Effector memory CD8-positive, alpha-beta T cell (primary cell): Measurements from ENCODE around the gene CISD3.
A peak's percentile ranks its signal among the peaks of the same experiment; 100 is the strongest.
"Not testable (repeated sequence)": the region's sequence is repeated elsewhere in the genome, so short reads cannot be mapped to it uniquely, and the experiment has no call there.

Experiments used
- ATAC-seq: fragments of 150-1000 bp; cut with Tn5 transposase; replicated peaks from 2 replicates; pipeline ENCODE4 v1.10.0; 2021; ENCODE audit warnings: mild to moderate bottlenecking, moderate library complexity
- DNase-seq, 3 experiments: peaks; one replicate each; pipeline ENCODE4 v3.0.0; 2021
- H3K27ac Mint-ChIP-seq, 2 donors: one replicate each; pipeline ENCODE4 v1.8.0; 2022; ENCODE audit warnings: mild to moderate bottlenecking in 2 of 2, mixed read lengths in 2 of 2, moderate library complexity in 2 of 2
- H3K27me3 Mint-ChIP-seq, 2 donors: one replicate each; pipeline ENCODE4 v1.8.0; 2022; ENCODE audit warnings: mixed read lengths in 2 of 2
- H3K36me3 Mint-ChIP-seq: one replicate; pipeline ENCODE4 v1.8.0; 2022; ENCODE audit warnings: mild to moderate bottlenecking, moderate library complexity, mixed read lengths; ENCODE audit not compliant: insufficient read depth
- H3K4me1 Mint-ChIP-seq, 2 donors: one replicate each; pipeline ENCODE4 v1.8.0; 2022; ENCODE audit warnings: low read depth in 2 of 2, mixed read lengths in 2 of 2
- H3K4me3 Mint-ChIP-seq, 2 donors: one replicate each; pipeline ENCODE4 v1.8.0; 2022; ENCODE audit warnings: mild to moderate bottlenecking in 2 of 2, mixed read lengths in 2 of 2, moderate library complexity in 2 of 2
- H3K9me3 Mint-ChIP-seq, 2 donors: one replicate each; pipeline ENCODE4 v1.8.0; 2022; ENCODE audit warnings: mixed read lengths in 2 of 2

CISD3 gene

DNA sequence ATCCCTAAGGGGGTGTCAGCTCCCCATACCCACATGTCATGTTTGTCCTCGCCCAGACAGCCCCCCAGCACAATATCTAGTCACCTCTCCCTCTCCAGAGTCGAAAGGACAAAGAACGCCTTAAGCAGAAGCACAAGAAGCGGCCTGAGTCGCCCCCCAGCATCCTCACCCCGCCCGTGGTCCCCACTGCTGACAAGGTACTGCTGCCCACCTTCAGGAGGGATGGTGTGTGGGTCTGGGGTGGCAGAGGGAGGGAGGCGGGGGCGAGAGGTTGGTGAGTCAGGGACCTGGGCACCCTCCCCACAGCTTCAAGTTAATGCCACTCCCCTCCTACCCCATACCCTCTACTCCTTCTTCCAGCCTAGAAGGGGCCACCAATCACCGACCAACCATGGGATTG, 17.5 kb upstream of the CISD3 start:
- H3K27ac Mint-ChIP-seq, result peak overlapping the region in 1 of 2 donors; percentile 85

DNA sequence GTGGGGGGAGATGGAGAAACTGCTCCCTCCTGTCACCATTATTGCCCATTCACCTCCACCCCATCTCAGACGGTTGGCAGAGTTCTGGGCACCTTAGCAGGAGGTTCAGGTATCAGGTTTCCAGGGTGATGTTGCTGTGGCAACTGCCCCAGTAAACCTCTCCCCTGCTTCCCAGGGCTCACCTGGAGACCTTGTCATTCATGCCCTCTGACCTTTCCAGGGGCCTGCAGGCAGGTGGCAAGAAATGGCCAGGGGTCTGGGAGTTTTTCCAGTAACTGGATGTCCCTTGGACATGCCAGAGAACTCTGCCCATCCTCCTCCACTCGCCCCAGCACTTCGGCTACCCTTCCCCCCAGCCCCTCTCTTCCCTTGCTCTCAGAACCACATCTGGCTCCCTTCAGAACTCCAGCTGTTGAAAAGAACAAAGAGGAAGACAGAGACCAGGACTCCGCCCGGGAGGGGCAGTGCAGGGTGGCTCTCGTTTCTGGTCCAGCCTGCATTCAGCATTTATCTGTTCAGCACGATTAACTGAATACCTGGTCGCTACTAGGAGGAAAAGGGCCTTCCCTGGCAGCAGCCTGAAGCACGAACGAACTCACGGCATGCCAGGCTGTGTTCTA, 16.6 kb upstream of the CISD3 start:
- H3K27ac Mint-ChIP-seq, result peak overlapping the region in 1 of 2 donors; percentile 38
- peaks cover 64% of the 10 kb centered on the region for H3K36me3 Mint-ChIP-seq

More for the DNA sequence above, 17.5 kb upstream of the CISD3 start:
- no peaks in the 10 kb centered on the region for H3K27me3 Mint-ChIP-seq
- H3K9me3 Mint-ChIP-seq, result no peaks in the 10 kb centered on the region
- DNase-seq (no peak), ATAC-seq (no peak)
- H3K4me1 Mint-ChIP-seq, result peaks cover 33 to 44% of the 10 kb centered on the region in 2 donors
- H3K4me3 Mint-ChIP-seq, result no peak overlapping the region
- peaks cover 66% of the 10 kb centered on the region for H3K36me3 Mint-ChIP-seq

DNA sequence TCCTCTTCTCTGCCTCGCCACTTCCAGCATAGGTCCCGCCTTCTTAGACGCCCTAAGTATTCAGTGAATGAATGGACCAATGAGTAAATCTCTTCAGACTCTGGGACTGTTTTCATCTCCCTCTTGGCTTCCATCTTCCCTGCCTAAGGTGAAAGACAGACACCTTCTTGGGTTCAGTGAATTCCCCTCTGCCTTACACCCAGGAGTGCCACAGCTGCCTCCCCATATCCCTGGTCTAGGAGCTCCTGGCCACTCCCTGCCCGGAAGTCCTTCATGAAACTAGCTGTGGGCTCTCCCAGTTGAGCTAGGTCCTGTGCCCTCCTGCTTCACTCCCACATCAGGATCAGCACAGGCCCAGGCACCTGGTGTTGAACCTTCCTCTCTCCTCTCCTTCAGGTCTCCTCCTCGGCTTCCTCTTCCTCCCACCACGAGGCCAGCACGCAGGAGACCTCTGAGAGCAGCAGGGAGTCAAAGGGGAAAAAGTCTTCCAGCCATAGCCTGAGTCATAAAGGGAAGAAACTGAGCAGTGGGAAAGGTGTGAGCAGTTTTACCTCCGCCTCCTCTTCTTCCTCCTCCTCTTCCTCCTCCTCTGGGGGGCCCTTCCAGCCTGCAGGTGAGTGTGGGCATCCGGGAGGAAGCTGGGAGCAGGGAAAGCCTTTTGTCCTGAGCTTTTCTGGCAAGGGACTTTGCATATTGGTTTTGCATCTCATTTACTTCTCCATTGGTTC, 14.8 kb upstream of the CISD3 start:
- ATAC-seq, result no peak
- Mint-ChIP-seq H3K27ac (peak overlapping the region; percentile 66 to 90), H3K9me3 (no peaks in the 10 kb centered on the region)

More for the DNA sequence above, 16.6 kb upstream of the CISD3 start:
- ATAC-seq, result no peak
- Mint-ChIP-seq H3K9me3 (no peaks in the 10 kb centered on the region), H3K4me1 (peaks cover 29 to 42% of the 10 kb centered on the region in 2 donors), H3K27me3 (no peaks in the 10 kb centered on the region), H3K4me3 (no peak overlapping the region)
- no peak for DNase-seq

DNA sequence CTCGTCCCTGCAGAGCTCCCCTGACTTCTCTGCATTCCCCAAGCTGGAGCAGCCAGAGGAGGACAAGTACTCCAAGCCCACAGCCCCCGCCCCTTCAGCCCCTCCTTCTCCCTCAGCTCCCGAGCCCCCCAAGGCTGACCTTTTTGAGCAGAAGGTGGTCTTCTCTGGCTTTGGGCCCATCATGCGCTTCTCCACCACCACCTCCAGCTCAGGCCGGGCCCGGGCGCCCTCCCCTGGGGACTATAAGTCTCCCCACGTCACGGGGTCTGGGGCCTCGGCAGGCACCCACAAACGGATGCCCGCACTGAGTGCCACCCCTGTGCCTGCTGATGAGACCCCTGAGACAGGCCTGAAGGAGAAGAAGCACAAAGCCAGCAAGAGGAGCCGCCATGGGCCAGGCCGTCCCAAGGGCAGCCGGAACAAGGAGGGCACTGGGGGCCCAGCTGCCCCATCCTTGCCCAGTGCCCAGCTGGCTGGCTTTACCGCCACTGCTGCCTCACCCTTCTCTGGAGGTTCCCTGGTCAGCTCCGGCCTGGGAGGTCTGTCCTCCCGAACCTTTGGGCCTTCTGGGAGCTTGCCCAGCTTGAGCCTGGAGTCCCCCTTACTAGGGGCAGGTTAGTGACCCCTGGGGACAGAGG, 13.7 kb upstream of the CISD3 start:
- H3K36me3 Mint-ChIP-seq, result peaks cover 60% of the 10 kb centered on the region

More for the DNA sequence above, 14.8 kb upstream of the CISD3 start:
- no peak for DNase-seq
- Mint-ChIP-seq H3K4me3 (no peak overlapping the region), H3K36me3 (peaks cover 58% of the 10 kb centered on the region), H3K27me3 (no peaks in the 10 kb centered on the region), H3K4me1 (peaks cover 18 to 32% of the 10 kb centered on the region in 2 donors)

DNA sequence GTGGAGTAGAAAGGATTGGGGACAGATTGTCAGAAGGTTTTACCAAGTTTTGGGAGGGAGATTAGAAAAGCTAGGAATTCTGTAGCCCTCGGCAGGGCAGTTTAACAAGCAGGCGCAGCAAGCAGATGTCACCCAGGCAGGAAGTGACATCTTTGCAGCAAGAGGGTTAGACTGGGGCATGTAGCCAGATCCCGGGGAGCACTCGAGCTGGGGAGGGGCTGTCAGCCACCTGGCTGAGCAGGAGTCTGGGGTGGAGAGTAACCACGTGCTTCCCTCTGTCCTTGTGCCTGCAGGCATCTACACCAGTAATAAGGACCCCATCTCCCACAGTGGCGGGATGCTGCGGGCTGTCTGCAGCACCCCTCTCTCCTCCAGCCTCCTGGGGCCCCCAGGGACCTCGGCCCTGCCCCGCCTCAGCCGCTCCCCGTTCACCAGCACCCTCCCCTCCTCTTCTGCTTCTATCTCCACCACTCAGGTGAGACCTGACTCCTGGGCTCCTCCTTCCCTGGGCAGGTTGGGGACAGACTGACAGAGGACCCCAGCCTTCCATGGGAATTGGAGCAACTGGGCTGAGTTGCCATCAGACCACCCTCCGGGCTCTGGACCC, 12.9 kb upstream of the CISD3 start:
- H3K9me3 Mint-ChIP-seq, result no peaks in the 10 kb centered on the region
- H3K27ac Mint-ChIP-seq, result peak overlapping the region; percentile 49 to 88
- no peak for DNase-seq
- no peaks in the 10 kb centered on the region for H3K27me3 Mint-ChIP-seq
- no peak overlapping the region for H3K4me3 Mint-ChIP-seq
- peaks cover 15 to 29% of the 10 kb centered on the region in 2 donors for H3K4me1 Mint-ChIP-seq
- peaks cover 55% of the 10 kb centered on the region for H3K36me3 Mint-ChIP-seq
- no peak for ATAC-seq

More for the DNA sequence above, 13.7 kb upstream of the CISD3 start:
- no peaks in the 10 kb centered on the region for H3K9me3 Mint-ChIP-seq
- ATAC-seq, result no peak
- DNase-seq, result no peak
- peaks cover 15 to 29% of the 10 kb centered on the region in 2 donors for H3K4me1 Mint-ChIP-seq
- no peak overlapping the region for H3K4me3 Mint-ChIP-seq
- no peaks in the 10 kb centered on the region for H3K27me3 Mint-ChIP-seq
- H3K27ac Mint-ChIP-seq, result peak overlapping the region; percentile 49 to 88

DNA sequence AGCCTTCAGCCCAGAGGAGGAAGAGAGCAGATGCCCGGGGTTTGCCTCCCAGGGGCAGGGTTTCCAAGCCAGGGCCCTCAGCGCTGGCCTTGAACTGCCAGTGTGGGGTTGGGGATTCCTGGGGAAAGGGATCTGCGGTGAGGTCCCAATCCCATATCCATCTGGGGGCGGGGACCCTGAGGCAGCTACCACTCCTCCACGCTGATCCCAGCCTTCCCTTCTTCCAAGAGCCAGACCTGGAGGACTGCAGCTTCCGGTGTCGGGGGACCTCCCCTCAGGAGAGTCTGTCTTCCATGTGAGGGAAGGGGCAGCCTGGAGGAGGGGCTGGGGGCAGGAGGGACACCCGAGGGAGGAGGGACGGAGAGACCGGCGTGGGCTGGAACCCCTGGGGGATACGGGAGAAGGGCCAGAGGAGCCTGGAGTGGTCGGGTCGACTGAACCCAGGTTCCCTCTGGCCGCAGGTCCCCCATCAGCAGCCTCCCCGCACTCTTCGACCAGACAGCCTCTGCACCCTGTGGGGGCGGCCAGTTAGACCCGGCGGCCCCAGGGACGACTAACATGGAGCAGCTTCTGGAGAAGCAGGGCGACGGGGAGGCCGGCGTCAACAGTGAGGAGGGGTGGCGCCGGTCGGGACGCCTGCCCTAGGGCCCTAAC, 10.7 kb upstream of the CISD3 start:
- peaks cover 28 to 44% of the 10 kb centered on the region in 2 donors for H3K4me1 Mint-ChIP-seq
- H3K27ac Mint-ChIP-seq, result peak overlapping the region; percentile 71 to 88

DNA sequence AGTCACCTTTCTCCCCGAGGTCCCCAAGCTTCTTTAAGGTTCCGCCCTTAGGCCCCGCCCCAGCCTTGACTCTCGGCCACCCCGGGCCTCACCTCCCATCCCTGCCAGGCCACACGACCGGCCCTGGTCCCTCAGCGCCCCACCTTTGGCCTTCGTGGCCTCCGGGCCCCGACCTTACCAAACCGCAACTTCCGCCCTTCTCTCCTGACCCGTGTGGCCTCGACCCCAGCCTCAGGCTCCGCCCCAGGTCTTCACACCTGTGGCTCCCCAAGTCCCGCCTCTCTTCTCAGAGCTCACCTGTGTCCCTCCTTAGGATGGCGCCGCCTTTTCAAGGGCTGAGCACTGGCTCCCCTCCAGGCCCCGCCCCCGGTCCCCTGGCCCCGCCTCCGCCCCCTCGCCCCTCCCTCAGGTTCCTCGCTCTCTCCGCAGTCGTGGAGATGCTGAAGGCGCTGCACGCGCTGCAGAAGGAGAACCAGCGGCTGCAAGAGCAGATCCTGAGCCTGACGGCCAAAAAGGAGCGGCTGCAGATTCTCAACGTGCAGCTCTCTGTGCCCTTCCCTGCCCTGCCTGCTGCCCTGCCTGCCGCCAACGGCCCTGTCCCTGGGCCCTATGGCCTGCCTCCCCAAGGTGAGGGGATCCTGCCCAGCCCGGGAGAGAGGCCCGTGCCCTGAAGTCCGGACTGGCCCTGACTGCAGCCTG, 10.0 kb upstream of the CISD3 start:
- Mint-ChIP-seq H3K4me1 (peaks cover 34 to 48% of the 10 kb centered on the region in 2 donors), H3K27ac (no peak overlapping the region), H3K9me3 (no peaks in the 10 kb centered on the region), H3K27me3 (no peaks in the 10 kb centered on the region), H3K36me3 (peaks cover 51% of the 10 kb centered on the region), H3K4me3 (no peak overlapping the region)
- ATAC-seq, result no peak
- DNase-seq, result no peak

More for the DNA sequence above, 10.7 kb upstream of the CISD3 start:
- Mint-ChIP-seq H3K9me3 (no peaks in the 10 kb centered on the region), H3K4me3 (no peak overlapping the region), H3K36me3 (peaks cover 51% of the 10 kb centered on the region), H3K27me3 (no peaks in the 10 kb centered on the region)
- DNase-seq, result no peak
- ATAC-seq, result no peak

DNA sequence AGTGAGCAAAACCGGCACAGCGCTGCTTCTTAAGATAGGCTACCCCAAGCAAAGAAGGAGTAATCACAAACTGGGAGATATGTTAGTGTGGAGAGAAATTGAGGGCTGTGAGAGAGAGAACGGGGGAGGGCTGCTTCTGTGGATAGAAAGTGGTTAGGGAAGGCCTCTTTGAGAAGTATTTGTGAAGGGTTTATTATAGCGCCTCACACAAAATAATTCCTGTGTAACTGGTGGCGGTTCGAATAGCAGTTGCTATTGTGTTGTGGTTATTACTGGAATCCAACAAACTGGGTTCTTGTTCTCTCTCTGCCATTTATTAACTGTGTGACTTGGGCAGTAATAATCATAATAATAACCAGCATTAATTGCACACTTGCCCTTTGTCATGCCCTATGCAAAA, 9.2 kb upstream of the CISD3 start:
- Mint-ChIP-seq H3K27me3 (no peaks in the 10 kb centered on the region), H3K36me3 (peaks cover 56% of the 10 kb centered on the region), H3K27ac (peak overlapping the region in 1 of 2 donors; percentile 62), H3K9me3 (no peaks in the 10 kb centered on the region), H3K4me3 (no peak overlapping the region), H3K4me1 (peaks cover 39 to 45% of the 10 kb centered on the region in 2 donors)
- ATAC-seq, result no peak
- DNase-seq, result no peak

DNA sequence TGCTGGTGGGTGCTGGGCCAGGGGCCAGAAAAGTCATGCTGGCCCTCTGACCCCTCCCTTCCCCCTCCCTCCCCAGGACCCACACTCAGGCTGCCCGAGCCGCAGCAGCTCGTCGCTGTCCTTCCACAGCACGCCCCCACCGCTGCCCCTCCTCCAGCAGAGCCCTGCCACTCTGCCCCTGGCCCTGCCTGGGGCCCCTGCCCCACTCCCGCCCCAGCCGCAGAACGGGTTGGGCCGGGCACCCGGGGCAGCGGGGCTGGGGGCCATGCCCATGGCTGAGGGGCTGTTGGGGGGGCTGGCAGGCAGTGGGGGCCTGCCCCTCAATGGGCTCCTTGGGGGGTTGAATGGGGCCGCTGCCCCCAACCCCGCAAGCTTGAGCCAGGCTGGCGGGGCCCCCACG, 8.3 kb upstream of the CISD3 start:
- Mint-ChIP-seq H3K27ac (no peak overlapping the region), H3K27me3 (no peaks in the 10 kb centered on the region), H3K36me3 (peaks cover 58% of the 10 kb centered on the region), H3K4me1 (peaks cover 45% of the 10 kb centered on the region in 2 donors), H3K4me3 (no peak overlapping the region), H3K9me3 (no peaks in the 10 kb centered on the region)
- ATAC-seq (no peak), DNase-seq (no peak)

DNA sequence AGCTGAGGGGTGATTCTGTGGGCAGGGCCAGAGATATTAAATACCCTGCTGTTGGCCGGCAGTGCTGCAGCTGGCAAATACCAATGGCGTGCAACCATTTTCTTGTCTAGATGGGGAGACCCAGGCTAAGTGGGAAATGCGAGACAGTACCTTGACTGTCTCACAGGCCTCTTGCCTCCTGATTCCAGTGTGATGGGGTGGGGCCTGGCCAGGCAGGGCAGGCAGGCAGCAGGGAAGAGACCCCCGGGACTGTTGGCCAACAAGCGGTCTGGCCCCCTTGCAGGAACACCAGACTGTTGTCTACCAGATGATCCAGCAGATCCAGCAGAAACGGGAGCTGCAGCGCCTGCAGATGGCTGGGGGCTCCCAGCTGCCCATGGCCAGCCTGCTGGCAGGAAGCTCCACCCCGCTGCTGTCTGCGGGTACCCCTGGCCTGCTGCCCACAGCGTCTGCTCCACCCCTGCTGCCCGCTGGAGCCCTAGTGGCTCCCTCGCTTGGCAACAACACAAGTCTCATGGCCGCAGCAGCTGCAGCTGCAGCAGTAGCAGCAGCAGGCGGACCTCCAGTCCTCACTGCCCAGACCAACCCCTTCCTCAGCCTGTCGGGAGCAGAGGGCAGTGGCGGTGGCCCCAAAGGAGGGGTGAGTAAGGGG, 5.7 kb upstream of the CISD3 start:
- peak overlapping the region; percentile 44 to 83 for H3K27ac Mint-ChIP-seq
- H3K4me3 Mint-ChIP-seq, result peak overlapping the region; percentile 52 to 70
- H3K36me3 Mint-ChIP-seq, result peaks cover 60% of the 10 kb centered on the region
- ATAC-seq (peak; percentile 11), DNase-seq (no peak)
- H3K27me3 Mint-ChIP-seq, result no peaks in the 10 kb centered on the region
- peaks cover 56 to 59% of the 10 kb centered on the region in 2 donors for H3K4me1 Mint-ChIP-seq
- H3K9me3 Mint-ChIP-seq, result no peaks in the 10 kb centered on the region

DNA sequence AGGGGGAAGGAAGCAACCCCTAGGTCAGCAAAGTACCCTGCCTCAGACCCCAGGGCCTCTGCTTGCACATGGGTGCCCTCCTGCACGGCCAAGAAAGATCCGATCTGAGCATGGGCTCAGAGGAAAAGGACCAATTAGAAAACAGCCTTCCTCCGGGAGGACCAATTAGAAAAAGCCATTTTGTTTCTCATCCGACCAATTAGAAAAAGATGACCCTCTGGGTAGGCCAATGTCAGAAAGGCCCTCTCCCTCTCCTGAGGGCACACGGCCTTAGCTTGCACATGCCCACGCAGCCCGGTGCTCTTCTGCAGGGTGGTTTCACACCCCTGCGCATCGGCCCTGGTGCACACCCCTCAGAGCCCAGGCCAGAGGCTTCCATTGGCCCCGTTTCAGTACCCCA, 5.1 kb upstream of the CISD3 start:
- no peak for ATAC-seq
- Mint-ChIP-seq H3K4me1 (peaks cover 58 to 60% of the 10 kb centered on the region in 2 donors), H3K27me3 (no peaks in the 10 kb centered on the region), H3K9me3 (no peaks in the 10 kb centered on the region), H3K4me3 (peak overlapping the region; percentile 52 to 70), H3K36me3 (peaks cover 57% of the 10 kb centered on the region), H3K27ac (peak overlapping the region; percentile 83 to 94)
- no peak for DNase-seq

DNA sequence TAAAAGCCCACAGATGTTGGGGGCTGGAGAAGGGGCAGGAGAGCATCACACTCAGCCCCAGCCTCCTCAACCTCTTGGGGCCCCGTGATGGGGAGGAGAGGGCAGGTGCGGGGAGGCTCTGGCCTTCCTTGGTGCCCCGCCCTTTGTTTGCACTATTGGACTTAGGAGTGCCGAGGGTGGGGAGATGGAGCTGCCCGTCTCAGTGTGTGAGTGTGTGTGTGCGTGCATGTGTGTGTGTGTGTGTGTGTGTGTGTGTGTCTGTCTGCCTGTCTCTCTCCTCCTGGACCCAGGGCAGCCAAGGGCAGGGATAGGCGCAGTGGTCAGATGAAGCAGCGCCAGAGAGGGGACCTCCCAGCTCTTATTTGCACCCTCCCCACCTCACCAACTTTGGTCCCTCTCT, 4.0 kb upstream of the CISD3 start:
- DNase-seq, H3K27me3 Mint-ChIP-seq, ATAC-seq, H3K9me3 Mint-ChIP-seq: not testable (repeated sequence)
- Mint-ChIP-seq H3K4me1 (peaks cover 59 to 62% of the 10 kb centered on the region in 2 donors), H3K36me3 (peaks cover 52% of the 10 kb centered on the region), H3K4me3 (peak overlapping the region; percentile 33 to 70), H3K27ac (peak overlapping the region; percentile 83 to 94)
